SU-DHL-6 (cell line): ENCODE results near the gene YEATS4.

Source experiments
- H2AFZ ChIP-seq: fragments of 200-600 bp; sonication (generic); 2 replicates; pipeline ENCODE4 v1.6.1; 2014; ENCODE audit warnings: low read depth, mild to moderate bottlenecking, moderate library complexity, mixed read lengths, antibody characterized with exemption, low read length; ENCODE audit not compliant: severe bottlenecking
- H3F3A ChIP-seq: fragments of 200-600 bp; shearing (Covaris generic); 2 replicates; pipeline ENCODE4 v1.6.0; 2016; ENCODE audit warnings: antibody characterized with exemption, mild to moderate bottlenecking; ENCODE audit not compliant: insufficient read depth
- H3K27ac ChIP-seq: fragments of 200-600 bp; sonication (generic); 2 replicates; pipeline ENCODE4 v1.5.1; 2016; ENCODE audit warnings: low read depth, mild to moderate bottlenecking, low read length, moderate library complexity, mixed read lengths
- H3K27me3 ChIP-seq: fragments of 200-600 bp; sonication (generic), shearing (Covaris generic); 2 replicates; pipeline ENCODE4 v1.6.0; 2014; ENCODE audit warnings: mild to moderate bottlenecking, low read length
- H3K36me3 ChIP-seq: fragments of 200-600 bp; sonication (generic); 2 replicates; pipeline ENCODE4 v1.6.1; 2014; ENCODE audit warnings: mild to moderate bottlenecking, low read length, mixed read lengths
- H3K4me2 ChIP-seq: fragments of 300-600, 200-600 bp; shearing (Covaris generic), sonication (generic); 2 replicates; pipeline ENCODE4 v1.6.0; 2014; ENCODE audit warnings: low read length, low read depth, mild to moderate bottlenecking; ENCODE audit not compliant: poor library complexity, severe bottlenecking
- H3K4me3 ChIP-seq: fragments of 200-600 bp; sonication (generic); 2 replicates; pipeline ENCODE4 v1.5.1; 2014; ENCODE audit warnings: antibody characterized with exemption, low read length, mild to moderate bottlenecking, mixed read lengths; ENCODE audit not compliant: insufficient read depth, poor library complexity, severe bottlenecking
- H3K79me2 ChIP-seq: fragments of 200-600 bp; sonication (generic); 2 replicates; pipeline ENCODE4 v1.6.1; 2014; ENCODE audit warnings: mild to moderate bottlenecking, low read length, moderate library complexity; ENCODE audit not compliant: insufficient read depth
- H3K9ac ChIP-seq: fragments of 200-600 bp; sonication (generic); 2 replicates; pipeline ENCODE4 v1.7.0; 2014; ENCODE audit warnings: mild to moderate bottlenecking, low read length
- H3K9me2 ChIP-seq: fragments of 200-600 bp; sonication (generic); replicated peaks from 2 replicates; pipeline ENCODE4 v1.6.1; 2014; ENCODE audit warnings: low read length; ENCODE audit not compliant: insufficient read depth
- H3K9me3 ChIP-seq: fragments of 200-600 bp; sonication (generic); 2 replicates; pipeline ENCODE4 v1.6.1; 2014; ENCODE audit warnings: low read length, mixed read lengths; ENCODE audit not compliant: insufficient read depth
- H4K20me1 ChIP-seq: fragments of 200-600 bp; sonication (generic); 2 replicates; pipeline ENCODE4 v1.6.1; 2014; ENCODE audit warnings: low read depth, mild to moderate bottlenecking, antibody characterized with exemption, low read length, moderate library complexity, mixed read lengths
- EZH2phosphoT487 ChIP-seq: fragments of 200-600 bp; sonication (generic), shearing (Covaris generic); conservative IDR thresholded peaks from 2 replicates; pipeline ENCODE4 v1.6.1; 2018; ENCODE audit warnings: mild to moderate bottlenecking, antibody characterized with exemption, low read length, moderate library complexity, mixed read lengths
- TF ChIP-seq, protein P1 (sequence below): fragments of 200-600 bp; sonication (generic); IDR thresholded peaks from one replicate; pipeline ENCODE4 v1.5.1; 2017; ENCODE audit warnings: antibody characterized with exemption, mild to moderate bottlenecking, low read length, moderate library complexity; ENCODE audit not compliant: insufficient read depth, poor library complexity, severe bottlenecking

The YEATS4 gene

DNA sequence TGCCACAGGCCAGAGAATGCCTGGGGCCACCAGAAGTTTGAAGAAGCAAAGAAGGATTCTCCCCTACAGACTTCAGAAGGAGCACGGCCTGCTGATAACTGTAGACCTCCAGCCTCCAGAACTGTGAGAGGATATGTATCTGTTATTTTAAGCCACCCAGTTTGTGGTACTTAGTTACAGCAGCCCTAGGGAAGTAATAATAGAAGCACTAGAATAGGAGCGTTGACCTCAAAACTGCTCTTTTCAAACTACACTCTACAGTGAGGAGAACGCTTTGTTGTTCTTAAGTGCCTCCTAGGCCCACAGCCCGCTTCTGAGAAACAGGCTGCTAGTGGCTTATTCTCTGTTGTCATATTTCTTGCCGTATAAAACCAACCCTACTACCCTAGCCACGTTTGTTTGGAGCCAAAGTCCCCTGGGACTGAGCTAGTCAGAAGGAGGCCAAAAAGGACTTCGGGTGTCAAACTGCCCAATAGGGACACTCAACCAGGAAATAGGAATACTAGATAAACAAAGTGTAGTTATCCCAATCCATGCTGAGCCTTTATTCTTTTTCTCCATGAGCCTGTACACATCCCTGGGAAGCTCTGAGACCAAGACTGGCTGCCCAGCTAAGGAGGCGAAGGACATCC, 72.2 kb downstream of the YEATS4 start:
- no peaks in the 10 kb centered on the region for H3K36me3 ChIP-seq
- no peaks in the 10 kb centered on the region for H3K9me2 ChIP-seq
- H3K9me3 ChIP-seq, result no peaks in the 10 kb centered on the region
- no peaks in the 10 kb centered on the region for H3F3A ChIP-seq
- H3K27ac ChIP-seq, result no peak overlapping the region
- H3K4me3 ChIP-seq, result no peak overlapping the region
- H4K20me1 ChIP-seq, result no peaks in the 10 kb centered on the region
- no peaks in the 10 kb centered on the region for H3K27me3 ChIP-seq
- H3K4me2 ChIP-seq, result no peak overlapping the region
- TF ChIP-seq EZH2phosphoT487, result no peak
- TF ChIP-seq, protein P1, sequence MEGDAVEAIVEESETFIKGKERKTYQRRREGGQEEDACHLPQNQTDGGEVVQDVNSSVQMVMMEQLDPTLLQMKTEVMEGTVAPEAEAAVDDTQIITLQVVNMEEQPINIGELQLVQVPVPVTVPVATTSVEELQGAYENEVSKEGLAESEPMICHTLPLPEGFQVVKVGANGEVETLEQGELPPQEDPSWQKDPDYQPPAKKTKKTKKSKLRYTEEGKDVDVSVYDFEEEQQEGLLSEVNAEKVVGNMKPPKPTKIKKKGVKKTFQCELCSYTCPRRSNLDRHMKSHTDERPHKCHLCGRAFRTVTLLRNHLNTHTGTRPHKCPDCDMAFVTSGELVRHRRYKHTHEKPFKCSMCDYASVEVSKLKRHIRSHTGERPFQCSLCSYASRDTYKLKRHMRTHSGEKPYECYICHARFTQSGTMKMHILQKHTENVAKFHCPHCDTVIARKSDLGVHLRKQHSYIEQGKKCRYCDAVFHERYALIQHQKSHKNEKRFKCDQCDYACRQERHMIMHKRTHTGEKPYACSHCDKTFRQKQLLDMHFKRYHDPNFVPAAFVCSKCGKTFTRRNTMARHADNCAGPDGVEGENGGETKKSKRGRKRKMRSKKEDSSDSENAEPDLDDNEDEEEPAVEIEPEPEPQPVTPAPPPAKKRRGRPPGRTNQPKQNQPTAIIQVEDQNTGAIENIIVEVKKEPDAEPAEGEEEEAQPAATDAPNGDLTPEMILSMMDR, result no peak
- no peaks in the 10 kb centered on the region for H3K79me2 ChIP-seq
- H3K9ac ChIP-seq, result no peak overlapping the region
- H2AFZ ChIP-seq, result no peak overlapping the region

DNA sequence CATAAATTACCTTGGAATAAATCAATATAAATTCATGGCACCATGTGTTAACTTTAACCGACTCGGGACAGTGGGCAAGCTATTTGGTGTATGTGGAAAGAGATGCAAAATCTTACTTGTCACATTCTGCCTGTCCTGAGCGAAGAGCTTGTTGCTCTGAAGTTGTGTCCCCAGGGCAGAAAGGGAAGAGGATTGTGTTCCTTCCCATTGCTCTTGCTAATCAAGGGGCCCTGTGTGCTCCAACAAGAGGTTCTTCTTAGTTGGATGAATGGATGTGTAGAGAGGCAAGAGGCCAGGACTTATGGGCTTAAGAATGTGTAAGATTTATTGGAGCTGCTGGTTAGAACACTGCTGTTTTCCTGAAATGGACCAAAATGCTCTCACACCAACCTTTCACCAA, 74.1 kb downstream of the YEATS4 start:
- TF ChIP-seq, protein P1, result no peak
- TF ChIP-seq EZH2phosphoT487, result no peak
- H3K9me3 ChIP-seq, result no peaks in the 10 kb centered on the region
- no peak overlapping the region for H3K4me2 ChIP-seq
- H3K9ac ChIP-seq, result no peak overlapping the region
- H3K27ac ChIP-seq, result no peak overlapping the region
- H4K20me1 ChIP-seq, result no peaks in the 10 kb centered on the region
- no peaks in the 10 kb centered on the region for H3K36me3 ChIP-seq
- no peaks in the 10 kb centered on the region for H3K79me2 ChIP-seq
- H3K9me2 ChIP-seq, result no peaks in the 10 kb centered on the region
- H3K4me3 ChIP-seq, result no peak overlapping the region
- no peaks in the 10 kb centered on the region for H3K27me3 ChIP-seq
- no peak overlapping the region for H2AFZ ChIP-seq
- H3F3A ChIP-seq, result no peaks in the 10 kb centered on the region

DNA sequence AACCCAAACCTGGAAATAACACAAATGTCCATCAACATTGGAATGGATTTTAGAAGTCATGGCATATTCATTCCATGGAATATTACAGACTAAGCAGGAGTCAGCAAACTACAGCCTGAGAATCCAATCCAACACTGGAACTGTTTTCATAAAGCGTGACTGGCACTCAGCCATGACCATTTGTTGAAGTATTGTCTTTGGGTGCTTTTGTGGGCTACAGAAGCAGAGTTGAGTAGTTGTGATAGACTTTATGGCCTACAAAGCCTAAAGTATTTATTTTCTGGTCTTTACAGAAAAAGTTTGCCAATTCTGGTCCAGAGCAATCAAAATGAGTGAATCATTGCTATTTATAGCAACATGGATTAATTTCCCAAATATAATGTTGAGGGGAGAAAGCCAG, 76.1 kb downstream of the YEATS4 start:
- Histone ChIP-seq H3K79me2 (no peaks in the 10 kb centered on the region), H3K9me3 (no peaks in the 10 kb centered on the region), H3K9ac (no peak overlapping the region), H3F3A (no peaks in the 10 kb centered on the region), H3K27ac (no peak overlapping the region), H2AFZ (no peak overlapping the region), H3K4me2 (no peak overlapping the region), H3K36me3 (no peaks in the 10 kb centered on the region), H4K20me1 (no peaks in the 10 kb centered on the region), H3K9me2 (no peaks in the 10 kb centered on the region), H3K27me3 (no peaks in the 10 kb centered on the region), H3K4me3 (no peak overlapping the region)
- no peak for TF ChIP-seq EZH2phosphoT487
- TF ChIP-seq, protein P1, result no peak
